Subcutaneous adipose tissue (tissue), 4 donors: ENCODE results near the gene MAP6. TPM values are rescaled to one million over a fixed set of nuclear protein-coding genes. Genes with fewer than 3 reads are reported as not detected.

Experiments used
- CTCF ChIP-seq: fragments of 450-650 bp; IDR thresholded peaks from one replicate; pipeline ENCODE4 v1.5.1; 2016; ENCODE audit warnings: low read depth, mild to moderate bottlenecking, control low read depth, antibody characterized with exemption, moderate library complexity
- total RNA-seq, 4 donors: library from RNA; depleted of rRNA; stranded (reverse); fragments of >200 nt; gene quantifications; one replicate each; pipeline ENCODE4 v1.1.0, GENCODE V29; 2016

Gene MAP6
- total RNA-seq, 4 donors from 2014 or later = 2.0 to 5.1 (median 4.0) TPM

GRCh38 chr11:75637998-75638397 lies 30.8 kb downstream of the MAP6 start:
- no peak for TF ChIP-seq CTCF

- no peak for TF ChIP-seq CTCF
Measured at GRCh38 chr11:75635066-75635862, 33.6 kb downstream of the MAP6 start.

- no peak for TF ChIP-seq CTCF
Measured at GRCh38 chr11:75633409-75634066, 35.3 kb downstream of the MAP6 start.

GRCh38 chr11:75632962-75633361 lies 35.9 kb downstream of the MAP6 start:
- TF ChIP-seq CTCF = no peak

- TF ChIP-seq CTCF = no peak
Measured at GRCh38 chr11:75632450-75632849, 36.4 kb downstream of the MAP6 start.

GRCh38 chr11:75631086-75631730 lies 37.6 kb downstream of the MAP6 start:
- TF ChIP-seq CTCF = no peak

GRCh38 chr11:75627906-75628668 lies 40.8 kb downstream of the MAP6 start:
- no peak for TF ChIP-seq CTCF
